HG03135 (cell line): ENCODE measurements around the gene NRARP.
"Not testable (repeated sequence)": the region's sequence is repeated elsewhere in the genome, so short reads cannot be mapped to it uniquely, and the experiment has no call there.

Experiments
- ATAC-seq: cut with Tn5 transposase; IDR thresholded peaks from one replicate; pipeline ENCODE4 v1.9.1; 2021; ENCODE audit warnings: mild to moderate bottlenecking, moderate library complexity; ENCODE audit not compliant: unreplicated experiment

The NRARP gene

GRCh38 chr9:137302118-137302448 lies at the start of gene NRARP:
NRARP (minus strand) TSS chr9:137302271; CDS start chr9:137301928, 343 bp downstream.
- ATAC-seq, result peak; percentile 72

GRCh38 chr9:137350696-137351584 lies 48.9 kb upstream of the NRARP start:
- no peak for ATAC-seq

- no peak for ATAC-seq
These were observed 47.5 kb upstream of the NRARP start for GRCh38 chr9:137349471-137350033.

GRCh38 chr9:137348769-137349470 lies 46.8 kb upstream of the NRARP start:
- no peak for ATAC-seq

- ATAC-seq, result no peak
These were observed 45.9 kb upstream of the NRARP start for GRCh38 chr9:137347928-137348327.

GRCh38 chr9:137342482-137342881 lies 40.4 kb upstream of the NRARP start:
- ATAC-seq, result no peak

GRCh38 chr9:137341227-137341626 lies 39.2 kb upstream of the NRARP start:
- no peak for ATAC-seq

- not testable (repeated sequence) for ATAC-seq
These were observed 37.9 kb upstream of the NRARP start for GRCh38 chr9:137339908-137340462.

- ATAC-seq, result no peak
These were observed 37.2 kb upstream of the NRARP start for GRCh38 chr9:137339045-137339907.

GRCh38 chr9:137336735-137337134 lies 34.7 kb upstream of the NRARP start:
- ATAC-seq, result no peak

GRCh38 chr9:137333016-137333671 lies 31.1 kb upstream of the NRARP start:
- ATAC-seq, result no peak

GRCh38 chr9:137331929-137332328 lies 29.9 kb upstream of the NRARP start:
- ATAC-seq, result no peak

- no peak for ATAC-seq
These were observed 28.6 kb upstream of the NRARP start for GRCh38 chr9:137330689-137331088.

GRCh38 chr9:137329590-137329989 lies 27.5 kb upstream of the NRARP start:
- ATAC-seq, result not testable (repeated sequence)

- not testable (repeated sequence) for ATAC-seq
These were observed 25.8 kb upstream of the NRARP start for GRCh38 chr9:137327641-137328550.

GRCh38 chr9:137326445-137327065 lies 24.5 kb upstream of the NRARP start:
- ATAC-seq, result peak; percentile 78

- ATAC-seq, result no peak
These were observed 23.7 kb upstream of the NRARP start for GRCh38 chr9:137325799-137326198.

- no peak for ATAC-seq
These were observed 23.1 kb upstream of the NRARP start for GRCh38 chr9:137325124-137325523.
